ENCODE measurements around the gene CALR3.

CALR3 gene

GRCh38 chr19:16530540-16531379, 34.8 kb upstream of the CALR3 start:
- no peak for DNase-seq (ENCODE audit: low spot score in 2 of 2)

GRCh38 chr19:16529466-16530144, 33.6 kb upstream of the CALR3 start:
- H3K4me1 ChIP-seq: no peaks in the 10 kb centered on the region
- H3K27me3 ChIP-seq (ENCODE audit: low read depth): no peaks in the 10 kb centered on the region
- H3K9me3 ChIP-seq: no peaks in the 10 kb centered on the region
- H3K4me3 ChIP-seq: no peak overlapping the region
- no peak for DNase-seq (ENCODE audit: low spot score in 2 of 2)
- in situ Hi-C loops (cut with MboI; ENCODE audit: low sequenced_read_pairs): no loop called here
- peaks cover 100% of the 10 kb centered on the region for H3K36me3 ChIP-seq (replicated peaks)

More at GRCh38 chr19:16530540-16531379, 34.8 kb upstream of the CALR3 start:
- Histone ChIP-seq H3K27me3 (ENCODE audit: low read depth) (no peaks in the 10 kb centered on the region), H3K4me3 (no peak overlapping the region), H3K36me3 (replicated peaks) (peaks cover 100% of the 10 kb centered on the region), H3K9me3 (no peaks in the 10 kb centered on the region), H3K4me1 (no peaks in the 10 kb centered on the region)
- in situ Hi-C loops (cut with MboI; ENCODE audit: low sequenced_read_pairs): no loop called here

GRCh38 chr19:16527971-16528521, 32.1 kb upstream of the CALR3 start:
- in situ Hi-C loops (cut with MboI; ENCODE audit: low sequenced_read_pairs): no loop called here
- peak; percentile 13 to 59 for DNase-seq (ENCODE audit: low spot score in 2 of 2)
- H3K4me1 ChIP-seq: no peaks in the 10 kb centered on the region
- H3K4me3 ChIP-seq: no peak overlapping the region
- no peaks in the 10 kb centered on the region for H3K27me3 ChIP-seq (ENCODE audit: low read depth)
- H3K9me3 ChIP-seq: no peaks in the 10 kb centered on the region
- H3K36me3 ChIP-seq (replicated peaks): peaks cover 100% of the 10 kb centered on the region

GRCh38 chr19:16527334-16527935, 31.5 kb upstream of the CALR3 start:
- Histone ChIP-seq H3K36me3 (replicated peaks) (peaks cover 100% of the 10 kb centered on the region), H3K27me3 (ENCODE audit: low read depth) (no peaks in the 10 kb centered on the region), H3K9me3 (no peaks in the 10 kb centered on the region), H3K4me1 (no peaks in the 10 kb centered on the region), H3K4me3 (no peak overlapping the region)
- no peak for DNase-seq (ENCODE audit: low spot score in 2 of 2)
- in situ Hi-C loops (cut with MboI; ENCODE audit: low sequenced_read_pairs): no loop called here

GRCh38 chr19:16525751-16526481, 29.9 kb upstream of the CALR3 start:
- Histone ChIP-seq H3K36me3 (replicated peaks) (peaks cover 96% of the 10 kb centered on the region), H3K27me3 (ENCODE audit: low read depth) (no peaks in the 10 kb centered on the region)
- in situ Hi-C loops (cut with MboI; ENCODE audit: low sequenced_read_pairs): no loop called here

GRCh38 chr19:16524991-16525734, 29.2 kb upstream of the CALR3 start:
- in situ Hi-C loops (cut with MboI; ENCODE audit: low sequenced_read_pairs): no loop called here
- Histone ChIP-seq H3K36me3 (replicated peaks) (peaks cover 96% of the 10 kb centered on the region), H3K9me3 (no peaks in the 10 kb centered on the region)

More at GRCh38 chr19:16525751-16526481, 29.9 kb upstream of the CALR3 start:
- Histone ChIP-seq H3K4me3 (no peak overlapping the region), H3K4me1 (no peaks in the 10 kb centered on the region), H3K9me3 (no peaks in the 10 kb centered on the region)
- DNase-seq (ENCODE audit: low spot score in 2 of 2): no peak

GRCh38 chr19:16522559-16523377, 26.8 kb upstream of the CALR3 start:
- H3K4me1 ChIP-seq: no peaks in the 10 kb centered on the region
- peaks cover 96% of the 10 kb centered on the region for H3K36me3 ChIP-seq (replicated peaks)
- no peaks in the 10 kb centered on the region for H3K27me3 ChIP-seq (ENCODE audit: low read depth)
- in situ Hi-C loops (cut with MboI; ENCODE audit: low sequenced_read_pairs): no loop called here
- H3K9me3 ChIP-seq: no peaks in the 10 kb centered on the region
- no peak for DNase-seq (ENCODE audit: low spot score in 2 of 2)
- H3K4me3 ChIP-seq: no peak overlapping the region

More at GRCh38 chr19:16524991-16525734, 29.2 kb upstream of the CALR3 start:
- H3K27me3 ChIP-seq (ENCODE audit: low read depth): no peaks in the 10 kb centered on the region
- DNase-seq (ENCODE audit: low spot score in 2 of 2): no peak
- H3K4me1 ChIP-seq: no peaks in the 10 kb centered on the region
- no peak overlapping the region for H3K4me3 ChIP-seq

- Histone ChIP-seq H3K9me3 (no peaks in the 10 kb centered on the region), H3K4me1 (no peaks in the 10 kb centered on the region), H3K27me3 (ENCODE audit: low read depth) (no peaks in the 10 kb centered on the region), H3K4me3 (no peak overlapping the region), H3K36me3 (replicated peaks) (peaks cover 96% of the 10 kb centered on the region)
- no peak for DNase-seq (ENCODE audit: low spot score in 2 of 2)
- in situ Hi-C loops (cut with MboI; ENCODE audit: low sequenced_read_pairs): no loop called here
Measured at GRCh38 chr19:16521715-16522289, 25.8 kb upstream of the CALR3 start.

- H3K36me3 ChIP-seq (replicated peaks): peaks cover 89% of the 10 kb centered on the region
- in situ Hi-C loops (cut with MboI; ENCODE audit: low sequenced_read_pairs): no loop called here
- no peak overlapping the region for H3K4me3 ChIP-seq
Measured at GRCh38 chr19:16520986-16521624, 25.1 kb upstream of the CALR3 start.

GRCh38 chr19:16520074-16520973, 24.4 kb upstream of the CALR3 start:
- H3K9me3 ChIP-seq: no peaks in the 10 kb centered on the region
- in situ Hi-C loops (cut with MboI; ENCODE audit: low sequenced_read_pairs): no loop called here
- H3K4me3 ChIP-seq: no peak overlapping the region
- no peaks in the 10 kb centered on the region for H3K4me1 ChIP-seq
- no peaks in the 10 kb centered on the region for H3K27me3 ChIP-seq (ENCODE audit: low read depth)
- DNase-seq (ENCODE audit: low spot score in 2 of 2): no peak
- H3K36me3 ChIP-seq (replicated peaks): peaks cover 81% of the 10 kb centered on the region

More at GRCh38 chr19:16520986-16521624, 25.1 kb upstream of the CALR3 start:
- H3K9me3 ChIP-seq: no peaks in the 10 kb centered on the region
- H3K4me1 ChIP-seq: no peaks in the 10 kb centered on the region
- DNase-seq (ENCODE audit: low spot score in 2 of 2): no peak
- H3K27me3 ChIP-seq (ENCODE audit: low read depth): no peaks in the 10 kb centered on the region

- Histone ChIP-seq H3K4me3 (no peak overlapping the region), H3K27me3 (ENCODE audit: low read depth) (no peaks in the 10 kb centered on the region), H3K9me3 (no peaks in the 10 kb centered on the region), H3K4me1 (no peaks in the 10 kb centered on the region), H3K36me3 (replicated peaks) (peaks cover 71% of the 10 kb centered on the region)
- in situ Hi-C loops (cut with MboI; ENCODE audit: low sequenced_read_pairs): no loop called here
- DNase-seq (ENCODE audit: low spot score in 2 of 2): no peak
Measured at GRCh38 chr19:16519230-16519687, 23.3 kb upstream of the CALR3 start.

Measured in HAP-1 (cell line).